ENCODE results near the gene ARSG. TPM values are rescaled to one million over a fixed set of nuclear protein-coding genes. Genes with fewer than 3 reads are reported as not detected.
"Not testable (repeated sequence)": the region's sequence is repeated elsewhere in the genome, so short reads cannot be mapped to it uniquely, and the experiment has no call there.

ARSG gene
- total RNA-seq, 1 donor from 2014 or later = 19.6 TPM

GRCh38 chr17:68248891-68249290, 42.4 kb upstream of the ARSG start:
- POLR2A ChIA-PET = interaction anchor here (0.6 to 6.2 kb wide), 15 partner anchors 11 to 253 kb away, joined by 3 to 285 read pairs (median 31); partner anchors contain the start of genes ARSG, SLC16A6 and WIPI1

DNA sequence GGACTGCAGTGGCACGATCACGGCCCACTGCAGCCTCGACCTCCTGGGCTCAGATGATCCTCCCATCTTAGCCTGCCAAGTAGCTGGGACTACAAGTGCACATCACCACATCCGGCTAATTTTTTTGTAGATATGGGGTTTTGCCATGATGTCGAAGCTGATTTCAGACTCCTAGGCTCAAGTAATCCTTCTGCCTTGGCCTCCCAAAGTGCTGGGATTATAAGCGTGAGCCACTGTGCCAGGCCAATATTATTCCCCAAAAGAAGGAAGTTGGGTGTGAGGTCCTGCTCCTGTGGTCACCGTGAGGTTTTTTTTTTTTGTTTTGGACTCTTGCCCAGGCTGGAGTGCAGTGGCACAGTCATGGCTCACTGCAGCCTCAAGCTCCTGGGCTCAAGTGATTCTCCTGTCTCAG, 41.9 kb upstream of the ARSG start:
- intact Hi-C loops (cut with micrococcal nuclease) = loop anchor here (2.0 to 5.0 kb wide), 3 partner anchors 77 to 432 kb away; partner anchors contain the start of gene PRKAR1A

More at GRCh38 chr17:68248891-68249290, 42.4 kb upstream of the ARSG start:
- no peak for DNase-seq
- no peaks in the 10 kb centered on the region for H3K9me3 Mint-ChIP-seq
- H3K27ac Mint-ChIP-seq = peak overlapping the region; percentile 95
- peaks cover 34% of the 10 kb centered on the region for H3K36me3 Mint-ChIP-seq (ENCODE audit: low read depth)
- H3K4me1 Mint-ChIP-seq = peaks cover 64% of the 10 kb centered on the region
- H3K4me3 Mint-ChIP-seq = peak overlapping the region; percentile 92
- CTCF ChIA-PET = interaction anchor here (1.0 to 3.0 kb wide), 7 partner anchors 10 to 150 kb away, joined by 3 to 15 read pairs (median 6); no protein-coding TSS in a partner anchor
- no peaks in the 10 kb centered on the region for H3K27me3 Mint-ChIP-seq
- intact Hi-C loops (cut with micrococcal nuclease) = loop anchor here (1.0 to 5.0 kb wide), 5 partner anchors 9 to 432 kb away; partner anchors contain the start of genes PRKAR1A and WIPI1
- TF ChIP-seq, protein P1, sequence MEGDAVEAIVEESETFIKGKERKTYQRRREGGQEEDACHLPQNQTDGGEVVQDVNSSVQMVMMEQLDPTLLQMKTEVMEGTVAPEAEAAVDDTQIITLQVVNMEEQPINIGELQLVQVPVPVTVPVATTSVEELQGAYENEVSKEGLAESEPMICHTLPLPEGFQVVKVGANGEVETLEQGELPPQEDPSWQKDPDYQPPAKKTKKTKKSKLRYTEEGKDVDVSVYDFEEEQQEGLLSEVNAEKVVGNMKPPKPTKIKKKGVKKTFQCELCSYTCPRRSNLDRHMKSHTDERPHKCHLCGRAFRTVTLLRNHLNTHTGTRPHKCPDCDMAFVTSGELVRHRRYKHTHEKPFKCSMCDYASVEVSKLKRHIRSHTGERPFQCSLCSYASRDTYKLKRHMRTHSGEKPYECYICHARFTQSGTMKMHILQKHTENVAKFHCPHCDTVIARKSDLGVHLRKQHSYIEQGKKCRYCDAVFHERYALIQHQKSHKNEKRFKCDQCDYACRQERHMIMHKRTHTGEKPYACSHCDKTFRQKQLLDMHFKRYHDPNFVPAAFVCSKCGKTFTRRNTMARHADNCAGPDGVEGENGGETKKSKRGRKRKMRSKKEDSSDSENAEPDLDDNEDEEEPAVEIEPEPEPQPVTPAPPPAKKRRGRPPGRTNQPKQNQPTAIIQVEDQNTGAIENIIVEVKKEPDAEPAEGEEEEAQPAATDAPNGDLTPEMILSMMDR (IDR thresholded peaks at IDR 0.05) = no peak
- ATAC-seq (ENCODE audit: low read depth) = no peak

DNA sequence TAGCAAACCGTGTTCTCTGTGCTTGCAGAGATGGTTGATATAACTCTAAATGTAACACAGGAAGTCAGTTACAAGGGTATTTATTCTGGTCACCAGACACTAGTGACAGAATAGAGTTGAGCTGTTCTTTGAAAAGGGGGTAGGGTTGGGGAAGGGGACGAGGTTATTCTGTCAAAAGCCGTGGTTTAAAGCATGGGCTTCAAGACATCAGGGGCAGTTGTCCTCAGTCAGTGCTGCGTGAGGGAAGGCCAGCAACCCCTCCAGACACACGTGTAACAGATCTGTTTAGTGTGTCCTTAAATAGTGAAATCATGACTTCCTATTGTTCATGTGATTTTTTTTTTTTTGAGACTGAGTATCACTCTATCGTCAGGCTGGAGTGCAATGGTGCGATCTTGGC, 37.9 kb upstream of the ARSG start:
- POLR2A ChIA-PET = interaction anchor here (0.7 to 2.8 kb wide), 3 partner anchors 38 to 205 kb away, joined by 3 to 15 read pairs (median 4); partner anchors contain the start of genes ARSG and SLC16A6
- DNase-seq; H3K27me3 Mint-ChIP-seq; H3K4me3 Mint-ChIP-seq; H3K9me3 Mint-ChIP-seq; CTCF ChIA-PET; intact Hi-C loops (cut with micrococcal nuclease): not testable (repeated sequence)
- Mint-ChIP-seq H3K4me1 (peaks cover 88% of the 10 kb centered on the region), H3K27ac (peak overlapping the region; percentile 89), H3K36me3 (ENCODE audit: low read depth) (peaks cover 64% of the 10 kb centered on the region)
- ATAC-seq (ENCODE audit: low read depth) = peak; percentile 25

More for the DNA sequence above, 41.9 kb upstream of the ARSG start:
- H3K4me1 Mint-ChIP-seq = peaks cover 68% of the 10 kb centered on the region
- ChIA-PET CTCF (interaction anchor here (0.6 to 3.0 kb wide), 5 partner anchors 9 to 76 kb away, joined by 3 to 14 read pairs (median 6); no protein-coding TSS in a partner anchor), POLR2A (interaction anchor here (0.6 to 6.2 kb wide), 14 partner anchors 10 to 253 kb away, joined by 3 to 285 read pairs (median 34); partner anchors contain the start of genes ARSG, SLC16A6 and WIPI1)
- ATAC-seq (ENCODE audit: low read depth) (no peak), DNase-seq (no peak)
- TF ChIP-seq, protein P1 (IDR thresholded peaks at IDR 0.05) = no peak
- H3K36me3 Mint-ChIP-seq (ENCODE audit: low read depth) = peaks cover 39% of the 10 kb centered on the region
- H3K27me3 Mint-ChIP-seq = no peaks in the 10 kb centered on the region
- H3K9me3 Mint-ChIP-seq = no peaks in the 10 kb centered on the region
- peak overlapping the region; percentile 92 for H3K4me3 Mint-ChIP-seq
- peak overlapping the region; percentile 95 for H3K27ac Mint-ChIP-seq

DNA sequence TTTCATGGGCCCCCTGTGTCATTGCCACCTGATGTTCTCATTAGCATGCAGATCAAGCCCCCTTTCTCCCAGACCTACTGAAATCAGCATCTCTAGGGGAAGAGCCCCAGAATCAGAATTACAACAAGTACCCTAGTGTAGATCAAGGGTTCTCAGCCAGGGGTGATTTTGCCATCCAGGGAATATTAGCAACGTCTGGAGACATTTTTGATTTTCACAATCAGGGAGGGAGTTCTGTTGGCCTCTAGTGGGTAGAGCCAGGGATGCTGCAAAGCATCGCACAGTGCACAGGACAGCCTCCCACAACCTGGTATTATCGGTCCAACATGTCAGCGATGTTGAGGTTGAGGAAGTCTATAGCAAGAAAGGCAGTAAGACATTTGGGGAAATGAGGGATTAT, 36.1 kb upstream of the ARSG start:
- Mint-ChIP-seq H3K36me3 (ENCODE audit: low read depth) (peaks cover 64% of the 10 kb centered on the region), H3K27me3 (no peaks in the 10 kb centered on the region), H3K4me3 (no peak overlapping the region), H3K4me1 (peaks cover 85% of the 10 kb centered on the region), H3K9me3 (no peaks in the 10 kb centered on the region), H3K27ac (peak overlapping the region; percentile 89)
- no peak for DNase-seq
- intact Hi-C loops (cut with micrococcal nuclease) = no loop called here
- TF ChIP-seq, protein P1 (IDR thresholded peaks at IDR 0.05) = no peak
- no peak for ATAC-seq (ENCODE audit: low read depth)
- CTCF ChIA-PET = no interaction called here
- POLR2A ChIA-PET = interaction anchor here (0.7 to 2.8 kb wide), 4 partner anchors 8 to 49 kb away, joined by 4 to 22 read pairs (median 14); partner anchors contain the start of genes AMZ2, ARSG and SLC16A6

DNA sequence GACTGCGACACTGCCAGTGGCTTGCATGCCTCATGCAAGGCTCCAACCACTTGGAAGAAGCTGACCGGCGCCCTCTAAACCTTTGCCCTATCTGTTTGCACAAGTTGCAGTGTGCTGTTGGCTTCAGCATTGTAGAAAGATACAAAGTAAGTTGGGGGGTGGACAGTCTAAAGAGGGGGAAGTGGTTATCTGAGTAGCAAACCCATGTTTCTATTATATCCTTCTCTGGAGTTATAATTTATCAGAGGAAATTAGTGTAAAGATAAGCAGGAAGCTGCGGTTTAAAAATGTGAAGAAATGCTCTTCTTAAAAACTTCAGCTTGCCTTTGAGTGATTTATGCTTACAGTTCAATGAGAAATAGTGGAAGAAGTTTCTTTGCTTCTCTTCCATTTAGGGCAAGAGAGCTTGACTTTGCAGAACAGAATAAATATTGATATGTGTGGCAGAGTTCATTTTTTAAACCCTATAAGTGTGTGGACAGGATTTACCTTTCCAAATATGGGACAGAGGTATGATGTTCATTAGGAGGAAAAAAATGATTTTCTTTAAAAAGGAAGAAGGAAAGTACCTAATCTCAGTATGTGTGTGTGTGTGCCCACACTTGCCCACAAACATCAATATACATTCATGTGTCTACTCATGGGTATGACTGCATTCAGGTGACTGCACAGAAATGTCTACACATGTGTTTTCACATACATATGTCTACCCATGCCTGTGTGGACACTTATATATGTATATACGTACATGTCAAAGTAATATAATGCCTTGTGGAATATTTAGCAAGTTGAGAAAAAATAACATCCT, 35.4 kb upstream of the ARSG start:
- CTCF ChIA-PET = no interaction called here
- Mint-ChIP-seq H3K27ac (peak overlapping the region; percentile 89), H3K27me3 (no peaks in the 10 kb centered on the region), H3K36me3 (ENCODE audit: low read depth) (peaks cover 57% of the 10 kb centered on the region), H3K9me3 (no peaks in the 10 kb centered on the region), H3K4me3 (peak overlapping the region; percentile 16), H3K4me1 (peaks cover 83% of the 10 kb centered on the region)
- TF ChIP-seq, protein P1 (IDR thresholded peaks at IDR 0.05) = no peak
- intact Hi-C loops (cut with micrococcal nuclease) = loop anchor here (1.0 kb wide), 1 partner anchor 51 kb away; no protein-coding TSS in a partner anchor
- ATAC-seq (ENCODE audit: low read depth) (no peak), DNase-seq (no peak)
- POLR2A ChIA-PET = interaction anchor here (0.6 to 2.8 kb wide), 8 partner anchors 8 to 397 kb away, joined by 3 to 22 read pairs (median 10); partner anchors contain the start of genes AMZ2, ARSG, SLC16A6 and WIPI1

DNA sequence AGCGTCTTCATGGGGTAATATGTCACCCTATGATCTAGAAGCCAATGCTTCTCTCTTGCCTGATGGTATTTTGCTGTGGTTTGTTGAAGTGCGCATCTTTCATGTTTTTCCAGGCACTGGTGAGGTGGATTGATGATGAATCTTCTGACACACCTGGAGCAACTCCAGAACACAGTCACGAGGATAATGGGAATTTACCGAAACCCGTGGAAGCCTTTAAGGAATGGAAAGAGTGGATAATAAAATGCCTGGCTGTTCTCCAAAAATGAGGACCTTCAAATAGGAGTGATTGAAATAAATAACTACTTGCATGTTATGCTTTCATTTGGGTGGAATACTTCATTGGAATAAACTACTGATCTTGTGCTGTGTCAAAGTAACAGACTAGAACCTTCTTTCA, 34.6 kb upstream of the ARSG start:
- ATAC-seq (ENCODE audit: low read depth); H3K4me3 Mint-ChIP-seq; H3K9me3 Mint-ChIP-seq; CTCF ChIA-PET; DNase-seq; H3K27me3 Mint-ChIP-seq: not testable (repeated sequence)
- Mint-ChIP-seq H3K27ac (peak overlapping the region; percentile 89), H3K4me1 (peaks cover 85% of the 10 kb centered on the region), H3K36me3 (ENCODE audit: low read depth) (peaks cover 50% of the 10 kb centered on the region)
- POLR2A ChIA-PET = interaction anchor here (1.2 to 5.3 kb wide), 3 partner anchors 8 to 52 kb away, joined by 4 to 66 read pairs (median 4); partner anchors contain the start of gene AMZ2
- intact Hi-C loops (cut with micrococcal nuclease) = loop anchor here (1.0 kb wide), 1 partner anchor 51 kb away; no protein-coding TSS in a partner anchor
